Measurements from ENCODE around the gene PRSS22. TPM values are rescaled to one million over a fixed set of nuclear protein-coding genes. Genes with fewer than 3 reads are reported as not detected.

PRSS22 gene
- total and polyA plus RNA-seq, 2 donors (not counting 1 experiment from before 2014, with no cell fraction given): not detected

DNA sequence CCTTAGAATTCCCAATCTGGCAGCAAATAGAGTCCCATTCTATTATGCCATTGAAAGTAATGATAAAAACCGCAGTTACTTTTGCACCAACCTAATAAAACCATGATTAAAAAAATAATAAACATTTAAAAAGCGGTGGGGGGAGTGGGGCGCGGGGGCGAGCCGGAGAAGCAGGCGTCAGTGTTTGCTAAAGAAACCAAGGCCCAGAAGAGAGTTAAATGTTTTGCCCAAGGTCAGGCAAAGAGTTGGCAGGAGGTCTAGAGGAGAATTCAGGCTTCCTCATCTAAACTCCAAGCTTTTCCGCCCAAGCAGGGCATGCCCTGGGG, 9.7 kb upstream of the PRSS22 start:
- H3K4me2 ChIP-seq (replicated peaks; ENCODE audit: low read depth, low read length, poor library complexity, severe bottlenecking): peak overlapping the region; percentile 92
- peak overlapping the region; percentile 78 to 85 for H3K27ac ChIP-seq (ENCODE audit: low read length in 2 of 2)
- H3K27me3 ChIP-seq (replicated peaks in 1 of 4; ENCODE audit: control extremely low read depth in 1 of 4, control insufficient read depth in 3 of 4, insufficient read depth in 4 of 4, low read length in 3 of 4): peaks cover 0 to 3% (median 0%) of the 10 kb centered on the region in 4 experiments
- peak overlapping the region; percentile 47 to 83 (median 71) for H3K4me3 ChIP-seq (ENCODE audit: control extremely low read depth in 1 of 5, extremely low read depth in 1 of 5, insufficient read depth in 1 of 5, low read depth in 2 of 5, low read length in 4 of 5)
- DNase-seq (no peak), ATAC-seq (ENCODE audit: low read depth) (no peak)
- peaks cover 17% of the 10 kb centered on the region for H3K27me3 Mint-ChIP-seq
- WGBS (ENCODE audit: insufficient coverage): 14% methylated on average over 1 of the region's 8 CpGs
- peaks cover 9% of the 10 kb centered on the region for H3K4me1 Mint-ChIP-seq
- H2AFZ ChIP-seq (ENCODE audit: insufficient read depth, low read depth, low read length, poor library complexity, severe bottlenecking): peak overlapping the region; percentile 91
- H3K9ac ChIP-seq (ENCODE audit: low read length): peak overlapping the region; percentile 77
- CTCF ChIA-PET: interaction anchor here (0.7 to 1.6 kb wide), 24 partner anchors 10 to 206 kb away, joined by 3 to 19 read pairs (median 4); partner anchors contain the start of genes FLYWCH1 and FLYWCH2
- POLR2A ChIA-PET: interaction anchor here (0.5 to 1.4 kb wide), 6 partner anchors 15 to 1487 kb away, joined by 3 to 10 read pairs (median 4); partner anchors contain the start of genes ELOB and FLYWCH2
- peak overlapping the region; percentile 92 for H3K27ac Mint-ChIP-seq
- H3K4me1 ChIP-seq (ENCODE audit: control insufficient read depth in 2 of 2, insufficient read depth in 2 of 2, low read length in 2 of 2): peaks cover 0 to 10% of the 10 kb centered on the region in 2 donors
- no peaks in the 10 kb centered on the region for H4K20me1 ChIP-seq (ENCODE audit: control insufficient read depth, insufficient read depth, low read length, poor library complexity, severe bottlenecking)
- no peaks in the 10 kb centered on the region for H3K79me2 ChIP-seq (ENCODE audit: control insufficient read depth, insufficient read depth, low read length)
- H3K9me3 ChIP-seq (ENCODE audit: control extremely low read depth in 1 of 3, control insufficient read depth in 2 of 3, insufficient read depth in 1 of 3, low read length in 2 of 3): no peaks in the 10 kb centered on the region
- TF ChIP-seq, protein P1, sequence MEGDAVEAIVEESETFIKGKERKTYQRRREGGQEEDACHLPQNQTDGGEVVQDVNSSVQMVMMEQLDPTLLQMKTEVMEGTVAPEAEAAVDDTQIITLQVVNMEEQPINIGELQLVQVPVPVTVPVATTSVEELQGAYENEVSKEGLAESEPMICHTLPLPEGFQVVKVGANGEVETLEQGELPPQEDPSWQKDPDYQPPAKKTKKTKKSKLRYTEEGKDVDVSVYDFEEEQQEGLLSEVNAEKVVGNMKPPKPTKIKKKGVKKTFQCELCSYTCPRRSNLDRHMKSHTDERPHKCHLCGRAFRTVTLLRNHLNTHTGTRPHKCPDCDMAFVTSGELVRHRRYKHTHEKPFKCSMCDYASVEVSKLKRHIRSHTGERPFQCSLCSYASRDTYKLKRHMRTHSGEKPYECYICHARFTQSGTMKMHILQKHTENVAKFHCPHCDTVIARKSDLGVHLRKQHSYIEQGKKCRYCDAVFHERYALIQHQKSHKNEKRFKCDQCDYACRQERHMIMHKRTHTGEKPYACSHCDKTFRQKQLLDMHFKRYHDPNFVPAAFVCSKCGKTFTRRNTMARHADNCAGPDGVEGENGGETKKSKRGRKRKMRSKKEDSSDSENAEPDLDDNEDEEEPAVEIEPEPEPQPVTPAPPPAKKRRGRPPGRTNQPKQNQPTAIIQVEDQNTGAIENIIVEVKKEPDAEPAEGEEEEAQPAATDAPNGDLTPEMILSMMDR (IDR thresholded peaks at IDR 0.05): no peak
- no peak for TF ChIP-seq EZH2 (IDR thresholded peaks at IDR 0.05; ENCODE audit: borderline replicate concordance, insufficient read depth, low read depth, low read length, poor library complexity, severe bottlenecking)
- intact Hi-C loops (cut with micrococcal nuclease): loop anchor here (5.0 to 10.0 kb wide), 2 partner anchors 93 to 195 kb away; partner anchors contain the start of gene ELOB
- no peaks in the 10 kb centered on the region for H3K9me3 Mint-ChIP-seq (ENCODE audit: insufficient read depth)
- peak overlapping the region; percentile 94 for H3K4me3 Mint-ChIP-seq
- no peaks in the 10 kb centered on the region for H3K36me3 ChIP-seq (replicated peaks in 1 of 2; ENCODE audit: control extremely low read depth in 1 of 2, control insufficient read depth in 1 of 2, extremely low read depth in 1 of 2, insufficient read depth in 2 of 2, low read length in 1 of 2)

DNA sequence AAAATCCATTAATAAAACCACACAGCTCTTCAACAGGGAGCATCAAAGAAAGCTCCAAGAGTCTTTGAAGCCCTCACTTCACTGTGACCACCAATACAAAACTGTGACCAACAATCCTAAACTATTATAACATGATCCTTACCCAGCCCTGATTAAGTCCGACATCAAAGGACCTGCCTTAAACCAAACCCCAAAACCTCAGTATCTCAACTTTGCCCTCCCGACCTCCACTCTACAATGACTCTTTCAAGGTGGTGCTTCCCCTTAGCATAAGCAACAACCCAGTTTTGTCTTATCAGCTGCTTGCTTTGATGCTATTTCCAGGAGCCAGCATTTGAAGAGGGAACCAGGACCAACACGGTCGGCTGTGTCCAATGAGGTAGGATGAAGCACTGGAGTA, 8.5 kb upstream of the PRSS22 start:
- TF ChIP-seq, protein P1 (IDR thresholded peaks at IDR 0.05): no peak
- no peak for TF ChIP-seq EZH2 (IDR thresholded peaks at IDR 0.05; ENCODE audit: borderline replicate concordance, insufficient read depth, low read depth, low read length, poor library complexity, severe bottlenecking)

More for the DNA sequence above, 8.5 kb upstream of the PRSS22 start:
- peaks cover 0 to 10% of the 10 kb centered on the region in 2 donors for H3K4me1 ChIP-seq (ENCODE audit: control insufficient read depth in 2 of 2, insufficient read depth in 2 of 2, low read length in 2 of 2)
- peaks cover 9% of the 10 kb centered on the region for H3K4me1 Mint-ChIP-seq
- H3K4me3 Mint-ChIP-seq: no peak overlapping the region
- no peaks in the 10 kb centered on the region for H4K20me1 ChIP-seq (ENCODE audit: control insufficient read depth, insufficient read depth, low read length, poor library complexity, severe bottlenecking)
- no peak overlapping the region for H3K4me3 ChIP-seq (ENCODE audit: control extremely low read depth in 1 of 5, extremely low read depth in 1 of 5, insufficient read depth in 1 of 5, low read depth in 2 of 5, low read length in 4 of 5)
- H3K9ac ChIP-seq (ENCODE audit: low read length): no peak overlapping the region
- ChIA-PET POLR2A (no interaction called here), CTCF (interaction anchor here (0.7 to 1.8 kb wide), 2 partner anchors 41 to 61 kb away, joined by 3 to 5 read pairs; no protein-coding TSS in a partner anchor)
- H3K36me3 ChIP-seq (replicated peaks in 1 of 2; ENCODE audit: control extremely low read depth in 1 of 2, control insufficient read depth in 1 of 2, extremely low read depth in 1 of 2, insufficient read depth in 2 of 2, low read length in 1 of 2): no peaks in the 10 kb centered on the region
- no peak overlapping the region for H2AFZ ChIP-seq (ENCODE audit: insufficient read depth, low read depth, low read length, poor library complexity, severe bottlenecking)
- H3K4me2 ChIP-seq (replicated peaks; ENCODE audit: low read depth, low read length, poor library complexity, severe bottlenecking): no peak overlapping the region
- intact Hi-C loops (cut with micrococcal nuclease): loop anchor here (5.0 to 10.0 kb wide), 2 partner anchors 92 to 194 kb away; partner anchors contain the start of gene ELOB
- H3K27ac Mint-ChIP-seq: no peak overlapping the region
- peaks cover 0 to 3% (median 0%) of the 10 kb centered on the region in 4 experiments for H3K27me3 ChIP-seq (replicated peaks in 1 of 4; ENCODE audit: control extremely low read depth in 1 of 4, control insufficient read depth in 3 of 4, insufficient read depth in 4 of 4, low read length in 3 of 4)
- H3K27me3 Mint-ChIP-seq: peaks cover 14% of the 10 kb centered on the region
- DNase-seq: no peak
- 97% methylated on average over 3 of the region's 4 CpGs for WGBS (ENCODE audit: insufficient coverage)
- H3K79me2 ChIP-seq (ENCODE audit: control insufficient read depth, insufficient read depth, low read length): no peaks in the 10 kb centered on the region
- H3K9me3 ChIP-seq (ENCODE audit: control extremely low read depth in 1 of 3, control insufficient read depth in 2 of 3, insufficient read depth in 1 of 3, low read length in 2 of 3): no peaks in the 10 kb centered on the region
- no peak for ATAC-seq (ENCODE audit: low read depth)
- no peak overlapping the region for H3K27ac ChIP-seq (ENCODE audit: low read length in 2 of 2)
- no peaks in the 10 kb centered on the region for H3K9me3 Mint-ChIP-seq (ENCODE audit: insufficient read depth)

Measured in B cell (primary cell).